GM18858 (cell line): ENCODE results near the gene KCNMA1.
A peak's percentile ranks its signal among the peaks of the same experiment; 100 is the strongest.

Source experiments
- ATAC-seq: cut with Tn5 transposase; IDR thresholded peaks from one replicate; pipeline ENCODE4 v1.9.1; 2021; ENCODE audit not compliant: unreplicated experiment

Gene KCNMA1

GRCh38 chr10:77290528-77291155, 347.0 kb downstream of the KCNMA1 start:
- no peak for ATAC-seq

GRCh38 chr10:77289790-77290189, 347.8 kb downstream of the KCNMA1 start:
- no peak for ATAC-seq

GRCh38 chr10:77289027-77289501, 348.5 kb downstream of the KCNMA1 start:
- no peak for ATAC-seq

- no peak for ATAC-seq
Observed at GRCh38 chr10:77287647-77288120, 349.9 kb downstream of the KCNMA1 start.

GRCh38 chr10:77286531-77287508, 350.8 kb downstream of the KCNMA1 start:
- ATAC-seq, result no peak

GRCh38 chr10:77285529-77286182, 352.0 kb downstream of the KCNMA1 start:
- no peak for ATAC-seq

- no peak for ATAC-seq
Observed at GRCh38 chr10:77284797-77285196, 352.8 kb downstream of the KCNMA1 start.

GRCh38 chr10:77283326-77283725, 354.3 kb downstream of the KCNMA1 start:
- no peak for ATAC-seq

GRCh38 chr10:77282163-77282562, 355.4 kb downstream of the KCNMA1 start:
- ATAC-seq, result no peak

- ATAC-seq, result no peak
Observed at GRCh38 chr10:77281719-77282118, 355.9 kb downstream of the KCNMA1 start.

GRCh38 chr10:77279207-77279606, 358.4 kb downstream of the KCNMA1 start:
- ATAC-seq, result no peak

GRCh38 chr10:77274046-77274795, 363.4 kb downstream of the KCNMA1 start:
- ATAC-seq, result no peak

GRCh38 chr10:77269163-77269562, 368.4 kb downstream of the KCNMA1 start:
- ATAC-seq, result no peak

GRCh38 chr10:77268721-77269120, 368.9 kb downstream of the KCNMA1 start:
- no peak for ATAC-seq

- no peak for ATAC-seq
Observed at GRCh38 chr10:77267703-77268675, 369.6 kb downstream of the KCNMA1 start.

GRCh38 chr10:77266242-77266641, 371.4 kb downstream of the KCNMA1 start:
- ATAC-seq, result no peak

- no peak for ATAC-seq
Observed at GRCh38 chr10:77264527-77264926, 373.1 kb downstream of the KCNMA1 start.

- ATAC-seq, result peak; percentile 72
Observed at GRCh38 chr10:77264107-77264506, 373.5 kb downstream of the KCNMA1 start.

GRCh38 chr10:77263700-77264099, 373.9 kb downstream of the KCNMA1 start:
- ATAC-seq, result no peak
